Gastroesophageal sphincter (tissue), 4 donors: ENCODE measurements around the gene PMAIP1. TPM values are rescaled to one million over a fixed set of nuclear protein-coding genes. Genes with fewer than 3 reads are reported as not detected.

Source experiments
- ATAC-seq: fragments of 150-250 bp; one replicate; pipeline ENCODE4 v1.9.1; 2016; ENCODE audit warnings: mild to moderate bottlenecking, moderate library complexity
- H3K27ac ChIP-seq, 4 donors: fragments of 200-600 bp; sonication (generic) in 3 of 4; 1 replicate in 3 of 4; 2 replicates in 1 of 4; pipeline ENCODE4 v1.5.1; 2016 to 2019
- H3K27me3 ChIP-seq: fragments of 200-600 bp; sonication (generic); one replicate; pipeline ENCODE4 v1.5.1; 2019
- H3K36me3 ChIP-seq, 2 donors: fragments of 200-600 bp; sonication (generic); one replicate each; pipeline ENCODE4 v1.5.1; 2019; ENCODE audit warnings: control low read depth in 1 of 2
- H3K4me1 ChIP-seq, 3 donors: fragments of 200-600 bp; sonication (generic); 1 replicate in 2 of 3; 2 replicates in 1 of 3; pipeline ENCODE4 v1.5.1; 2016 to 2019; ENCODE audit warnings: control low read depth in 2 of 3
- H3K4me3 ChIP-seq, 2 donors: fragments of 200-600 bp; sonication (generic); one replicate each; pipeline ENCODE4 v1.5.1; 2019; ENCODE audit warnings: mild to moderate bottlenecking in 1 of 2, moderate library complexity in 1 of 2
- H3K9me3 ChIP-seq, 3 donors: fragments of 200-600 bp; sonication (generic); one replicate each; pipeline ENCODE4 v1.5.1; 2017 to 2019; ENCODE audit warnings: control low read depth in 2 of 3
- CTCF ChIP-seq, 4 experiments: fragments of 200-600 bp in 2 of 4; fragments of 450-650 bp in 2 of 4; sonication (generic) in 1 of 4; IDR thresholded peaks; one replicate each; pipeline ENCODE4 v1.5.1; 2017 to 2019; ENCODE audit warnings: antibody characterized with exemption in 4 of 4, mild to moderate bottlenecking in 2 of 4, moderate library complexity in 2 of 4
- EP300 ChIP-seq: sonication (generic); formaldehyde crosslinking; IDR thresholded peaks from one replicate; pipeline ENCODE4 v1.6.1; 2017; ENCODE audit warnings: antibody characterized with exemption, mild to moderate bottlenecking
- POLR2A ChIP-seq, 2 donors: fragments of 450-650 bp; IDR thresholded peaks; one replicate each; pipeline ENCODE4 v1.6.1; 2017; ENCODE audit warnings: antibody characterized with exemption in 2 of 2, mild to moderate bottlenecking in 2 of 2, moderate library complexity in 1 of 2
- POLR2AphosphoS5 ChIP-seq: sonication (generic); formaldehyde crosslinking; IDR thresholded peaks from one replicate; pipeline ENCODE4 v1.6.1; 2017; ENCODE audit warnings: antibody characterized with exemption
- WGBS, 2 donors: methylation state at CpG; one replicate each; pipeline ENCODE4 v1.1.5; 2018; ENCODE audit warnings: low coverage in 1 of 2; 5-methylcytosine and 5-hydroxymethylcytosine counted together
- total RNA-seq, 4 donors: library from RNA; depleted of rRNA; stranded (reverse); fragments of >200 nt; gene quantifications; one replicate each; pipeline ENCODE4 v1.1.0, GENCODE V29; 2016

PMAIP1 gene
- total RNA-seq, 4 donors from 2014 or later: 1.2 to 2.7 (median 1.3) TPM; not detected in 1

- H3K36me3 ChIP-seq: no peaks in the 10 kb centered on the region
- H3K27me3 ChIP-seq: no peaks in the 10 kb centered on the region
- no peaks in the 10 kb centered on the region for H3K4me1 ChIP-seq
- no peak overlapping the region for H3K27ac ChIP-seq
- TF ChIP-seq POLR2A (IDR thresholded peaks at IDR 0.05) (no peak), POLR2AphosphoS5 (no peak), EP300 (no peak)
- no peak overlapping the region for H3K4me3 ChIP-seq
- ATAC-seq: no peak
- no peaks in the 10 kb centered on the region for H3K9me3 ChIP-seq
- WGBS, 2 donors: 91 to 93% methylated on average over 2 of the region's 2 CpGs
These were observed 45.7 kb downstream of the PMAIP1 start for GRCh38 chr18:59945544-59945943.

GRCh38 chr18:59950215-59950944 is 50.6 kb downstream of the PMAIP1 start:
- no peak overlapping the region for H3K27ac ChIP-seq
- WGBS, 2 donors: 67 to 75% methylated on average over 6 of the region's 6 CpGs
- TF ChIP-seq EP300: no peak
- TF ChIP-seq CTCF (IDR thresholded peaks at IDR 0.05): no peak
- no peak for TF ChIP-seq POLR2A (IDR thresholded peaks at IDR 0.05)
- TF ChIP-seq POLR2AphosphoS5: no peak
- no peak for ATAC-seq
- H3K36me3 ChIP-seq: no peaks in the 10 kb centered on the region
- H3K4me3 ChIP-seq: no peak overlapping the region
- H3K4me1 ChIP-seq: peaks cover 0 to 7% (median 0%) of the 10 kb centered on the region in 3 donors
- H3K9me3 ChIP-seq: no peaks in the 10 kb centered on the region
- H3K27me3 ChIP-seq: no peaks in the 10 kb centered on the region

- peaks cover 0 to 7% (median 0%) of the 10 kb centered on the region in 3 donors for H3K4me1 ChIP-seq
- no peak for TF ChIP-seq POLR2AphosphoS5
- TF ChIP-seq CTCF (IDR thresholded peaks at IDR 0.05): no peak
- TF ChIP-seq EP300: no peak
- no peak overlapping the region for H3K27ac ChIP-seq
- WGBS, 2 donors: 84% methylated on average over 4 of the region's 4 CpGs
- H3K9me3 ChIP-seq: no peaks in the 10 kb centered on the region
- H3K36me3 ChIP-seq: no peaks in the 10 kb centered on the region
- no peak overlapping the region for H3K4me3 ChIP-seq
- no peaks in the 10 kb centered on the region for H3K27me3 ChIP-seq
- no peak for ATAC-seq
These were observed 51.8 kb downstream of the PMAIP1 start for GRCh38 chr18:59951591-59951990.

- no peak for ATAC-seq
- Histone ChIP-seq H3K9me3 (no peaks in the 10 kb centered on the region), H3K36me3 (no peaks in the 10 kb centered on the region), H3K27ac (no peak overlapping the region), H3K4me1 (peaks cover 0 to 7% (median 0%) of the 10 kb centered on the region in 3 donors), H3K4me3 (no peak overlapping the region), H3K27me3 (no peaks in the 10 kb centered on the region)
- TF ChIP-seq EP300: no peak
- no peak for TF ChIP-seq CTCF (IDR thresholded peaks at IDR 0.05)
- no peak for TF ChIP-seq POLR2AphosphoS5
- no peak for TF ChIP-seq POLR2A (IDR thresholded peaks at IDR 0.05)
- WGBS, 2 donors: 70 to 84% methylated on average over 5 of the region's 6 CpGs
These were observed 52.6 kb downstream of the PMAIP1 start for GRCh38 chr18:59952283-59953007.

Other genes with a start within 250 kb of the PMAIP1 start
- 1 to 10 TPM; 2.2 to 7.7 (median 4.1) TPM for gene CCBE1, start 202.6 kb upstream of the PMAIP1 start, total RNA-seq